K562 (cell line): ENCODE measurements around the gene ARID3B. TPM values are rescaled to one million over a fixed set of nuclear protein-coding genes. Genes with fewer than 3 reads are reported as not detected.
"Not testable (repeated sequence)": the region's sequence is repeated elsewhere in the genome, so short reads cannot be mapped to it uniquely, and the experiment has no call there.

Experiments used
- ATAC-seq: fragments of 200-7000 bp; cut with Tn5 transposase; 3 replicates; pipeline ENCODE4 v1.9.1; 2020; ENCODE audit warnings: moderate library complexity
- BruUV-seq: library from RNA; stranded (reverse); fragments of 400-500 nt; replicated peaks from 2 replicates; lab custom pipeline; 2021; lab: Mats Ljungman, UMichigan
- CTCF ChIA-PET: fragments of 300-600 bp; formaldehyde crosslinking; extraction: SDS; loops from one replicate; lab custom pipeline; 2021; ENCODE audit warnings: low intra/inter-chr PET ratio; lab: Yijun Ruan, JAX
- POLR2A ChIA-PET: fragments of 300-600, 350-650 bp; sonication (Branson Sonifier 250); formaldehyde crosslinking; extraction: SDS; loops from one replicate; lab custom pipeline; 2021; ENCODE audit warnings: antibody characterized with exemption, inconsistent platforms; lab: Yijun Ruan, JAX
- DNase-seq, 4 experiments: peaks; one replicate each; pipeline versions ENCODE4 v3.0.0 to v3.0.0-alpha.2; 2011 to 2018; ENCODE audit warnings: low spot score in 3 of 4, mixed read lengths in 3 of 4; ENCODE audit errors: extremely low read depth in 1 of 4
- FAIRE-seq: peaks from 2 replicates; lab custom pipeline; 2011; peaks lifted over from hg19 to GRCh38; lab: Jason Lieb, UNC
- H2AFZ ChIP-seq: 2 replicates; pipeline ENCODE4 v1.6.0; 2011; ENCODE audit warnings: low read depth, low read length, control low read depth, inconsistent platforms
- H3K27ac ChIP-seq: fragments of 200-600 bp; 3 replicates; pipeline ENCODE4 v1.8.0; 2011; ENCODE audit warnings: low read depth, mild to moderate bottlenecking, control low read depth, inconsistent platforms, low read length, moderate library complexity, mixed read lengths; ENCODE audit errors: extremely low read depth
- H3K27me3 ChIP-seq, 2 experiments: fragments of 300-600 bp in 1 of 2; 2 replicates in 1 of 2; 3 replicates in 1 of 2; pipeline versions ENCODE4 v1.6.0 to v1.8.0; 2011; ENCODE audit warnings: inconsistent platforms in 2 of 2, low read length in 2 of 2, mild to moderate bottlenecking in 1 of 2, mixed read lengths in 1 of 2, moderate library complexity in 1 of 2; ENCODE audit not compliant: control insufficient read depth in 2 of 2, insufficient read depth in 2 of 2
- H3K36me3 ChIP-seq: fragments of 300-600 bp; 3 replicates; pipeline ENCODE4 v1.8.0; 2011; ENCODE audit warnings: mild to moderate bottlenecking, low read length, inconsistent platforms; ENCODE audit not compliant: control insufficient read depth, insufficient read depth
- H3K4me1 ChIP-seq, 2 experiments: fragments of 200-600 bp in 1 of 2; replicated peaks in 1 of 2; 2 replicates in 1 of 2; 3 replicates in 1 of 2; pipeline versions ENCODE4 v1.5.1 to v1.8.0; 2011; ENCODE audit warnings: inconsistent platforms in 2 of 2, low read length in 2 of 2, mild to moderate bottlenecking in 1 of 2, mixed read lengths in 1 of 2, moderate library complexity in 1 of 2; ENCODE audit not compliant: control insufficient read depth in 2 of 2, insufficient read depth in 2 of 2
- H3K4me2 ChIP-seq: 2 replicates; pipeline ENCODE4 v1.6.1; 2011; ENCODE audit warnings: low read length, control low read depth, inconsistent platforms, mixed read lengths; ENCODE audit not compliant: insufficient read depth
- H3K4me3 ChIP-seq: fragments of 200-600 bp; sonication (generic), shearing (Covaris generic); 2 replicates; pipeline ENCODE4 v1.5.1; 2016; ENCODE audit warnings: control low read depth, inconsistent platforms
- H3K79me2 ChIP-seq: fragments of 200-600 bp; 3 replicates; pipeline ENCODE4 v1.8.0; 2011; ENCODE audit warnings: low read length, inconsistent platforms; ENCODE audit not compliant: control insufficient read depth, insufficient read depth
- H3K9ac ChIP-seq, 2 experiments: 2 replicates each; pipeline versions ENCODE4 v1.6.0 to v1.6.1; 2011; ENCODE audit warnings: low read depth in 2 of 2, low read length in 2 of 2, control low read depth in 1 of 2, inconsistent platforms in 1 of 2, mild to moderate bottlenecking in 1 of 2, mixed read lengths in 1 of 2; ENCODE audit not compliant: insufficient read depth in 1 of 2
- H3K9me1 ChIP-seq: one replicate; pipeline ENCODE4 v1.6.0; 2011; ENCODE audit warnings: inconsistent platforms, mild to moderate bottlenecking, low read length, moderate library complexity; ENCODE audit not compliant: control insufficient read depth, insufficient read depth
- H3K9me3 ChIP-seq: replicated peaks from 2 replicates; pipeline ENCODE4 v1.5.1; 2011; ENCODE audit warnings: low read depth, low read length, inconsistent platforms; ENCODE audit not compliant: control insufficient read depth, insufficient read depth
- H4K20me1 ChIP-seq: replicated peaks from 2 replicates; pipeline ENCODE4 v1.6.1; 2011; ENCODE audit warnings: low read length, inconsistent platforms, mixed read lengths; ENCODE audit not compliant: control insufficient read depth, insufficient read depth
- MAFG ChIP-seq: fragments of 450-650 bp; conservative IDR thresholded peaks from 2 replicates; pipeline ENCODE4 v1.6.1; 2016; ENCODE audit warnings: missing genetic modification characterization, missing compliant biosample characterization
- NFIC ChIP-seq: fragments of 450-650 bp; IDR thresholded peaks from 2 replicates; pipeline ENCODE4 v1.6.1; 2017; ENCODE audit warnings: mild to moderate bottlenecking, inconsistent platforms
- ZNF316 ChIP-seq: fragments of 450-650 bp; IDR thresholded peaks from 2 replicates; pipeline ENCODE4 v1.6.1; 2016
- WGBS: fragments of 100-300 bp; shearing (Covaris generic); methylation state at CpG from one replicate; pipeline ENCODE4 v1.1.6; 2016; ENCODE audit warnings: low coverage, mixed read lengths; ENCODE audit not compliant: insufficient coverage; ENCODE audit errors: missing lambda C conversion rate; 5-methylcytosine and 5-hydroxymethylcytosine counted together
- in situ Hi-C: fragments of 300-500 bp; cut with MboI; formaldehyde crosslinking; loops from 4 replicates; pipeline ENCODE4 v1.15.0; 2018; ENCODE audit warnings: inconsistent platforms, mixed read lengths
- intact Hi-C: fragments of 100-400 bp; cut with micrococcal nuclease; formaldehyde crosslinking; loops from 2 replicates; pipeline ENCODE4 v1.14.2; 2022
- polyA plus RNA-seq, 8 experiments: library from polyadenylated mRNA; depleted of rRNA in 4 of 8; stranded (reverse) in 5 of 8; unstranded in 3 of 8; fragments of >200 nt; fragmentation: Nextera tagmentation in 2 of 8; fragmentation: Illumina TruSeq in 1 of 8; extraction: Ambion mirVana in 2 of 8; extraction: Trizol in 1 of 8; gene quantifications; 2 replicates each; pipeline versions ENCODE4 v1.2.1 to v1.2.3, GENCODE V29; 2011 to 2014; ENCODE audit warnings: inconsistent platforms in 1 of 8, missing spikeins in 1 of 8
- total RNA-seq, 7 experiments: library from RNA; depleted of rRNA in 6 of 7; stranded (reverse); fragments of >200 nt in 6 of 7; fragmentation: Illumina TruSeq in 2 of 7; extraction: Trizol in 2 of 7; gene quantifications; 2 replicates each; pipeline versions ENCODE4 v1.2.1 to v1.2.3, GENCODE V29; 2011 to 2021; ENCODE audit warnings: low replicate concordance in 1 of 7

ARID3B gene
- total and polyA plus RNA-seq, 9 of the 15 experiments (the other 6 are each of a cell fraction or from before 2014, with no cell fraction given), result 0.32 to 15.1 (median 7.1) TPM

GRCh38 chr15:74596736-74597135 is 55.7 kb downstream of the ARID3B start:
- H2AFZ ChIP-seq, H3K27me3 ChIP-seq, H3K36me3 ChIP-seq, H4K20me1 ChIP-seq, ATAC-seq, DNase-seq, in situ Hi-C loops, CTCF ChIA-PET, BruUV-seq, H3K4me2 ChIP-seq, H3K9ac ChIP-seq, H3K27ac ChIP-seq, H3K9me1 ChIP-seq, H3K4me3 ChIP-seq, FAIRE-seq, H3K9me3 ChIP-seq: not testable (repeated sequence)
- 73% methylated on average over 6 of the region's 11 CpGs for WGBS
- TF ChIP-seq MAFG, result 0 out of 2 replicates have a peak, but pooled peaks have one; percentile 19
- TF ChIP-seq ZNF316, result peak; percentile 59; the same call in 1 of the 2 replicates
- peaks cover 17% of the 10 kb centered on the region for H3K79me2 ChIP-seq
- intact Hi-C loops, result loop anchor here (5.0 kb wide), 1 partner anchor 49 kb away; no protein-coding TSS in a partner anchor
- peaks cover 11 to 31% of the 10 kb centered on the region in 2 experiments; a peak in 4 of 5 replicates for H3K4me1 ChIP-seq
- POLR2A ChIA-PET, result interaction anchor here (8.4 kb wide), 1 partner anchor 17 kb away, joined by 111 read pairs; the partner anchor contains the start of gene CLK3

DNA sequence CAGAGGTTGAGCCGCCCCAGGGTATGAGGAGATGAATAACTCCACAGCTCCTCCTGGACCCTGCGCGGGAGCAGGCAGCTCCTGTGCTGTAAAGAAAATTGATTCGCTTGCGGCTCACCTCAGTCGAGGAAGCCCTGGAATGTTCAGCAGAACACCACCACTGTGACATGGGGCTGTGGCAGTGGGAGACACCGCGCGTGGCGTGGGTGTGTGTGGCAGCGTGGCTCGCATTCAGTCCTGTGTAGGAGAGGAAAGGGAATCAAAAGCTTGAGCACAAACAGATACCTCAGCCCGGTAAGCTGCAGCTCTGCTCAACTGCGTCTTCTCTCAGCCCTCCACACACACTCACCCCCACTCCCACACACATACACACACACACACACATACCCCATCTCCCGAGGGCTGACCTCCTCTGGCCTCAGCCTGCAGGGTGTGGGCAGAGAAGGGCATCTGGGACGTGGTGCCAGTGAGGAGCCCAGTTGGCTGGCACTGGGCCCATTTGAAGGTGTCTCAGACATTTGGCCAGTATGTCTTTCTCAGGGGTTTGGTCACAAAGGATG is 56.2 kb downstream of the ARID3B start:
- H3K9me1 ChIP-seq, H3K4me3 ChIP-seq, H3K4me2 ChIP-seq, H3K27me3 ChIP-seq, H2AFZ ChIP-seq, CTCF ChIA-PET, in situ Hi-C loops, H3K27ac ChIP-seq, H3K9me3 ChIP-seq, H3K9ac ChIP-seq, DNase-seq, BruUV-seq, FAIRE-seq, H3K36me3 ChIP-seq, ATAC-seq, H4K20me1 ChIP-seq: not testable (repeated sequence)
- POLR2A ChIA-PET, result interaction anchor here (0.7 to 8.4 kb wide), 2 partner anchors 16 to 312 kb away, joined by 3 to 111 read pairs; partner anchors contain the start of gene CLK3
- peaks cover 17% of the 10 kb centered on the region for H3K79me2 ChIP-seq
- intact Hi-C loops, result loop anchor here (5.0 kb wide), 1 partner anchor 50 kb away; no protein-coding TSS in a partner anchor
- 85% methylated on average over 11 of the region's 16 CpGs for WGBS
- H3K4me1 ChIP-seq, result peaks cover 11 to 32% of the 10 kb centered on the region in 2 experiments; a peak in 4 of 5 replicates
- 0 out of 2 replicates have a peak, but pooled peaks have one; percentile 18 for TF ChIP-seq NFIC
